Effector memory CD4-positive, alpha-beta T cell (primary cell): Measurements from ENCODE around the gene SCAF8.

Source experiments
- DNase-seq, 3 donors: peaks; one replicate each; pipeline ENCODE4 v3.0.0-alpha.2; 2020
- H3K27ac ChIP-seq: 2 replicates; pipeline ENCODE4 v1.7.0; 2013; ENCODE audit warnings: mild to moderate bottlenecking, low read length, moderate library complexity; ENCODE audit not compliant: insufficient read depth, poor library complexity, severe bottlenecking
- H3K27me3 ChIP-seq: replicated peaks from 2 replicates; pipeline ENCODE4 v1.7.0; 2013; ENCODE audit warnings: mild to moderate bottlenecking, low read length; ENCODE audit not compliant: insufficient read depth, control insufficient read depth, poor library complexity, severe bottlenecking
- H3K36me3 ChIP-seq: 2 replicates; pipeline ENCODE4 v1.7.0; 2013; ENCODE audit warnings: mild to moderate bottlenecking, low read length, moderate library complexity; ENCODE audit not compliant: control insufficient read depth, insufficient read depth
- H3K4me1 ChIP-seq: 2 replicates; pipeline ENCODE4 v1.7.0; 2013; ENCODE audit warnings: low read length, mild to moderate bottlenecking; ENCODE audit not compliant: control insufficient read depth, insufficient read depth, poor library complexity, severe bottlenecking
- H3K4me3 ChIP-seq: 2 replicates; pipeline ENCODE4 v1.7.0; 2013; ENCODE audit warnings: low read length, low read depth, mild to moderate bottlenecking; ENCODE audit not compliant: insufficient read depth, poor library complexity, severe bottlenecking
- H3K9me3 ChIP-seq: 2 replicates; pipeline ENCODE4 v1.7.0; 2013; ENCODE audit warnings: mild to moderate bottlenecking, low read length, moderate library complexity; ENCODE audit not compliant: control insufficient read depth

SCAF8 gene

GRCh38 chr6:154822947-154823558, 89.8 kb downstream of the SCAF8 start:
- H3K4me3 ChIP-seq, result no peak overlapping the region
- no peaks in the 10 kb centered on the region for H3K9me3 ChIP-seq
- H3K27me3 ChIP-seq, result no peaks in the 10 kb centered on the region
- no peak overlapping the region for H3K27ac ChIP-seq
- H3K36me3 ChIP-seq, result peaks cover 85% of the 10 kb centered on the region
- no peak for DNase-seq
- no peaks in the 10 kb centered on the region for H3K4me1 ChIP-seq

- Histone ChIP-seq H3K9me3 (no peaks in the 10 kb centered on the region), H3K4me1 (no peaks in the 10 kb centered on the region), H3K4me3 (no peak overlapping the region), H3K27me3 (no peaks in the 10 kb centered on the region), H3K36me3 (peaks cover 78% of the 10 kb centered on the region), H3K27ac (no peak overlapping the region)
- DNase-seq, result no peak
Observed at GRCh38 chr6:154824076-154824475, 90.9 kb downstream of the SCAF8 start.

GRCh38 chr6:154829970-154830369, 96.8 kb downstream of the SCAF8 start:
- Histone ChIP-seq H3K4me3 (no peak overlapping the region), H3K27me3 (no peaks in the 10 kb centered on the region), H3K36me3 (peaks cover 62% of the 10 kb centered on the region), H3K9me3 (no peaks in the 10 kb centered on the region), H3K27ac (no peak overlapping the region), H3K4me1 (no peaks in the 10 kb centered on the region)
- no peak for DNase-seq

- no peaks in the 10 kb centered on the region for H3K4me1 ChIP-seq
- H3K36me3 ChIP-seq, result peaks cover 54% of the 10 kb centered on the region
- no peak overlapping the region for H3K4me3 ChIP-seq
- no peak overlapping the region for H3K27ac ChIP-seq
- DNase-seq, result no peak
- no peaks in the 10 kb centered on the region for H3K9me3 ChIP-seq
- H3K27me3 ChIP-seq, result no peaks in the 10 kb centered on the region
Observed at GRCh38 chr6:154830771-154831170, 97.6 kb downstream of the SCAF8 start.

GRCh38 chr6:154835307-154835706, 102.1 kb downstream of the SCAF8 start:
- Histone ChIP-seq H3K4me1 (no peaks in the 10 kb centered on the region), H3K9me3 (no peaks in the 10 kb centered on the region), H3K4me3 (no peak overlapping the region), H3K27ac (no peak overlapping the region), H3K36me3 (peaks cover 28% of the 10 kb centered on the region), H3K27me3 (no peaks in the 10 kb centered on the region)
- DNase-seq, result no peak

- no peak for DNase-seq
- Histone ChIP-seq H3K4me3 (no peak overlapping the region), H3K27ac (no peak overlapping the region)
Observed at GRCh38 chr6:154839546-154839945, 106.3 kb downstream of the SCAF8 start.

GRCh38 chr6:154840363-154840762, 107.1 kb downstream of the SCAF8 start:
- Histone ChIP-seq H3K4me3 (no peak overlapping the region), H3K27me3 (no peaks in the 10 kb centered on the region), H3K36me3 (no peaks in the 10 kb centered on the region), H3K4me1 (no peaks in the 10 kb centered on the region), H3K9me3 (no peaks in the 10 kb centered on the region), H3K27ac (no peak overlapping the region)
- no peak for DNase-seq

More at GRCh38 chr6:154839546-154839945, 106.3 kb downstream of the SCAF8 start:
- Histone ChIP-seq H3K36me3 (no peaks in the 10 kb centered on the region), H3K27me3 (no peaks in the 10 kb centered on the region), H3K9me3 (no peaks in the 10 kb centered on the region), H3K4me1 (no peaks in the 10 kb centered on the region)

- Histone ChIP-seq H3K9me3 (no peaks in the 10 kb centered on the region), H3K27me3 (no peaks in the 10 kb centered on the region), H3K36me3 (no peaks in the 10 kb centered on the region), H3K4me1 (no peaks in the 10 kb centered on the region), H3K27ac (no peak overlapping the region), H3K4me3 (no peak overlapping the region)
- DNase-seq, result no peak
Observed at GRCh38 chr6:154841109-154841508, 107.9 kb downstream of the SCAF8 start.

GRCh38 chr6:154842833-154843232, 109.6 kb downstream of the SCAF8 start:
- H3K9me3 ChIP-seq, result no peaks in the 10 kb centered on the region
- no peaks in the 10 kb centered on the region for H3K36me3 ChIP-seq
- no peaks in the 10 kb centered on the region for H3K27me3 ChIP-seq
- H3K27ac ChIP-seq, result no peak overlapping the region
- H3K4me3 ChIP-seq, result no peak overlapping the region
- H3K4me1 ChIP-seq, result no peaks in the 10 kb centered on the region
- DNase-seq, result no peak

GRCh38 chr6:154847318-154847717, 114.1 kb downstream of the SCAF8 start:
- H3K4me1 ChIP-seq, result no peaks in the 10 kb centered on the region
- no peaks in the 10 kb centered on the region for H3K36me3 ChIP-seq
- no peak for DNase-seq
- no peaks in the 10 kb centered on the region for H3K9me3 ChIP-seq
- no peak overlapping the region for H3K27ac ChIP-seq
- H3K4me3 ChIP-seq, result no peak overlapping the region
- H3K27me3 ChIP-seq, result no peaks in the 10 kb centered on the region
